ENCODE measurements around the gene CUX1.

CUX1 gene

GRCh38 chr7:102185796-102186195 lies 368.4 kb downstream of the CUX1 start:
- DNase-seq (ENCODE audit: low read depth) = no peak

GRCh38 chr7:102186306-102186705 lies 368.9 kb downstream of the CUX1 start:
- no peak for DNase-seq (ENCODE audit: low read depth)

- DNase-seq (ENCODE audit: low read depth) = no peak
These were observed 371.3 kb downstream of the CUX1 start for GRCh38 chr7:102188746-102189145.

- DNase-seq (ENCODE audit: low read depth) = no peak
These were observed 372.3 kb downstream of the CUX1 start for GRCh38 chr7:102189756-102190155.

- DNase-seq (ENCODE audit: low read depth) = no peak
These were observed 373.4 kb downstream of the CUX1 start for GRCh38 chr7:102190776-102191350.

GRCh38 chr7:102191556-102192379 lies 374.3 kb downstream of the CUX1 start:
- no peak for DNase-seq (ENCODE audit: low read depth)

- DNase-seq (ENCODE audit: low read depth) = no peak
These were observed 375.4 kb downstream of the CUX1 start for GRCh38 chr7:102192790-102193189.

GRCh38 chr7:102193806-102194205 lies 376.4 kb downstream of the CUX1 start:
- DNase-seq (ENCODE audit: low read depth) = peak; percentile 48

GRCh38 chr7:102195361-102195760 lies 377.9 kb downstream of the CUX1 start:
- DNase-seq (ENCODE audit: low read depth) = no peak

GRCh38 chr7:102196028-102196427 lies 378.6 kb downstream of the CUX1 start:
- no peak for DNase-seq (ENCODE audit: low read depth)

- DNase-seq (ENCODE audit: low read depth) = no peak
These were observed 379.7 kb downstream of the CUX1 start for GRCh38 chr7:102197161-102197560.

- DNase-seq (ENCODE audit: low read depth) = no peak
These were observed 380.2 kb downstream of the CUX1 start for GRCh38 chr7:102197599-102197998.

- no peak for DNase-seq (ENCODE audit: low read depth)
These were observed 381.1 kb downstream of the CUX1 start for GRCh38 chr7:102198417-102198956.

GRCh38 chr7:102201576-102201975 lies 384.1 kb downstream of the CUX1 start:
- no peak for DNase-seq (ENCODE audit: low read depth)

- no peak for DNase-seq (ENCODE audit: low read depth)
These were observed 385.1 kb downstream of the CUX1 start for GRCh38 chr7:102202556-102202955.

- no peak for DNase-seq (ENCODE audit: low read depth)
These were observed 385.8 kb downstream of the CUX1 start for GRCh38 chr7:102203218-102203617.

GRCh38 chr7:102204212-102204611 lies 386.8 kb downstream of the CUX1 start:
- DNase-seq (ENCODE audit: low read depth) = no peak

GRCh38 chr7:102205915-102206314 lies 388.5 kb downstream of the CUX1 start:
- DNase-seq (ENCODE audit: low read depth) = no peak

- no peak for DNase-seq (ENCODE audit: low read depth)
These were observed 391.4 kb downstream of the CUX1 start for GRCh38 chr7:102208826-102209225.

- DNase-seq (ENCODE audit: low read depth) = no peak
These were observed 393.4 kb downstream of the CUX1 start for GRCh38 chr7:102210787-102211186.

- no peak for DNase-seq (ENCODE audit: low read depth)
These were observed 394.4 kb downstream of the CUX1 start for GRCh38 chr7:102211590-102212550.

- no peak for DNase-seq (ENCODE audit: low read depth)
These were observed 397.1 kb downstream of the CUX1 start for GRCh38 chr7:102214477-102215072.
